GM23248 (cell line): ENCODE measurements around the gene LARP1.

Experiments used
- EZH2 ChIP-seq: fragments of 200-600 bp; sonication (generic); IDR thresholded peaks from 2 replicates; pipeline ENCODE4 v1.6.1; 2018; ENCODE audit warnings: antibody characterized with exemption, mild to moderate bottlenecking; ENCODE audit not compliant: insufficient read depth, poor library complexity, severe bottlenecking
- EZH2phosphoT487 ChIP-seq: fragments of 200-600 bp; sonication (generic); IDR thresholded peaks from 2 replicates; pipeline ENCODE4 v1.6.1; 2018; ENCODE audit warnings: antibody characterized with exemption, moderate library complexity, mild to moderate bottlenecking, low read depth; ENCODE audit not compliant: insufficient read depth

DNA sequence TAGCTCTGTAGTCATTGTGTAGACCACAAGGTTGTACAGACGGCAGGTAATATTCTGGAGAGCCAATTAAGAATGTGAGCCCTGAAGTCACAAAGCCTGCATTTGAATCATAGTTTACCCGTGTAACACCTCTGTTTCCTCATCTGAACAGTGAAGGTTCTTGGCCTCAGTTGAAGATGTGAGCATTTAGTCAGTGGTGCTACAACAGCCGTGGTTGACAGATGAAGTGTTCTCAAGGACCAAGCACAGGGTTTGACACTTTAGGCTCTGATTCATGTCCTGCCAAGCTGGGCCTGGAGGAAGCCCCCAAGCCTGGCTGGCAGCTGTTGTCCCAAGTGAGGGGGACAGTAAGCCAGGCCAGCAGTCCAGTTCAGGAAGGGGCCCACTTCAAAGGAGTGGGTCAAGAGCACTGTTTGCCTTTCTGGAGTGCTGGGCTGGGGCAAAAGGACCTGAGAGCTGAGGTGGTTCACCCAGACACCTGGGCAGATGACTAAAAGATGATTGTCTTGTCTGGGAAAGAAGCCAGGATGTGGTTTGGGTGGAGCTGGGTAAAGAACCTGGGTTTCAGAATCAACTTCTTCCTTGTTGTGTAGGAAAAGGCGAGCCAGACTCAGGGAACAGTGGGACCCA, 74.5 kb downstream of the LARP1 start:
- no peak for TF ChIP-seq EZH2phosphoT487
- TF ChIP-seq EZH2, result no peak
